ENCODE data around the gene MAPK8IP3.
"Not testable (repeated sequence)": the region's sequence is repeated elsewhere in the genome, so short reads cannot be mapped to it uniquely, and the experiment has no call there.

MAPK8IP3 gene

DNA sequence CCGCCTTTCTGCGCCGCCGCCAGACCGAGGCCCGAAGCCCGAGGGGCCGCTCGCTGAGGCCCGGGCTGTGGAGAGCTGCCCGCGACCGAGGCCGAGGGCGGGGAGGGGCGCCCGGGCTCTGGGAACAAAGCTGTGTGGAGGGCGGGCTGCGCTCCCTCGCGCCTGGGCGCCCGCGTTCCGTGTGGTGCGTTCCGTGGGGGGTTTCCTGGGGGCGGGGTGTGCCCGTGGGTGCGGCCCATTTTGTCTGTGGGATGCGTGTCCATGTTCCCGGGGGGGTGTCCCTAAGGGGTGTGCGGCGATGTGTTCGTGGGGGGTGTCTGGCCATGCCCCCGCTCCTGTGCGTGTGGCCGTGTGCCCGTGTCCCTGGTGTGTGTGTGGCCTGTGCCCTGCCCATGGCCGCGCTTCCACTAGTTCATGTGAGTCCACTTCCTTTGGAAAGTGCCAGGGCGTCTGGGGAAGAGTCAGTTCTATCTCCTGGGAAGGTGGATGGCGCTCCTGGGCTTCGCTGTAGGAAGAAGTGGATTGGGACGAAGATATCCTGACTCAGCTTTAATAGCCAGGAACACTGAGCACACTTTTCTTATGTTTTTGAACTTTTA, 27.4 kb upstream of the MAPK8IP3 start:
- in situ Hi-C loops (cut with MboI; ENCODE audit: low sequenced_read_pairs) = no loop called here

DNA sequence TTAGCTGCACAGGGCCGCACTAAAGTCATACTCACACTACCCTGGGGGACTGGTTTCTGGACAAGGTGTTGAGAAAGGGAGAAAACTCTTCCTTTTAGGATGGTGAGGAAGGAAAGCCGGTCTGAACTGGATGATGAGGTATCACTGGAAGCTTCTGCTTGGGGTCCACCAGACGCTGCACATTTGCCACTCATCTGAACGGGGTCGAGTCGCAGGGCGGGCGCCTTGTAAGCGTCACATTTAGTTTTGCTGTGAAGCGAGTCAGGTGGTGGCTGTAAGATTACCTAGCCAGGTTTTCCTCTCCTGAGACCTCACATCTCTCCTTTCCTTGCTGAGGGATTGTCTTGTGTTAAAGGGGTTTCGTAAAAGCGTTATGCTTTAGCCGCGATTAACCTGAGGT, 25.6 kb upstream of the MAPK8IP3 start:
- in situ Hi-C loops (cut with MboI; ENCODE audit: low sequenced_read_pairs) = no loop called here

DNA sequence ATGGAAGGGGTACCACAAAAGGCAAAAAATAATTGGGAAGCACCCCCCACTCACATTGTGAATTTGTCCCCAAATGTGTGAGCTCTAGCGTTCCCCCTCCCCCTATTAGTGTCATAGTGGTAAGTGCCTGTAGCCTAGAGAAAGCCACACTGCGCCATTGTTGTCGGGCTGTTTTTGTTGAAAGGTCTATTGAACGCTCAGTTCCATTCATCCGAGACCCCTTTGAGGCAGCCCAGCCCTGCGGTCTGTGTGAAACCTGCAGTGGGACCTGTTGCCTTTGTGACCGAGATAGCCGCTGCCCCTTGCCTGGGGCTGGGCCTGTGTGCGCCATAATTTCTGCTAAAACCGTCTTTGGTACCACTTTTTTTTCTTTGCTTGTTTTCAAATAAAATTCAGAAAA, 25.0 kb upstream of the MAPK8IP3 start:
- in situ Hi-C loops (cut with MboI; ENCODE audit: low sequenced_read_pairs) = no loop called here

DNA sequence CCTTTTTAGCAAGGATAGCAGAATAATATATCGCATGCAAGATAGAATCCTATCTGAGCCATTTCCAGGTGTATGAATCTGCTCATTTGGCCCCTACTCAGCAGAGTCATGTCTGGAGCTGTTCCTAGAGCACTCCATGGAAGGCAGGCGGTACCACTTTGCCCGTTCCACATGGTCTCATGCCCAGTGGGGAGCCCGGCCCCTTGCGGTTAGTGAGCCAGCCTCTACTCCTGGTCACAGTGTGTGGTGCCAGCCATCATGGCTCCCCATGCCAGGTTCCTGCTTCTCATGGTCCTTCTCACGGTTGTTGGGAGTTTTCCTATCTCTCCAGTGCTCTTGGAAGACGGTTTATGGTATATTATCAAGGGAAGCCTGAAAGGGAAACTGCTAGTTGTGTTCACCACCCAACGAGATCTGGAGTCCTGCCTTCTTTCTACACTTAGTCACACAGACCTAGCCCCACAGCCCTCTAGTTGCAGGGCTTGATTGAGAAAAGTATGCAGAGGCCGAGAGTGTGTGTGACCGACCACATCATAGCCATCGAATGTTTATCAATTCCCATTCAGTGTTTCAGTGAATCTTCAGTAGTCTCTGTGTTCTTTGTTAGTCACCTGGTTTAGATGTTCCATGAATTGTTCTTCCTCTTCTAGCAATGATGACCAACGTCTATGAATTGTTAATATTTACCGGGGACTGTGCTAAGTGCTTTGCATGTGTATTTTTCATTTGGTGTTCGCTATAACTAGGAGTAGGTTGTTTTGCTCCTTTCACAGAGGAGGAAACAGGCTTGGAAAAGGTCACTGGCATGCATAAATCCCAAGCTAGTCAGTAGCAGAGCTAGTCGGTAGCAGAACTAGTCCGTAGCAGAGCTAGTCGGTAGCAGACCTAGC, 18.3 kb upstream of the MAPK8IP3 start:
- in situ Hi-C loops (cut with MboI; ENCODE audit: low sequenced_read_pairs) = no loop called here

DNA sequence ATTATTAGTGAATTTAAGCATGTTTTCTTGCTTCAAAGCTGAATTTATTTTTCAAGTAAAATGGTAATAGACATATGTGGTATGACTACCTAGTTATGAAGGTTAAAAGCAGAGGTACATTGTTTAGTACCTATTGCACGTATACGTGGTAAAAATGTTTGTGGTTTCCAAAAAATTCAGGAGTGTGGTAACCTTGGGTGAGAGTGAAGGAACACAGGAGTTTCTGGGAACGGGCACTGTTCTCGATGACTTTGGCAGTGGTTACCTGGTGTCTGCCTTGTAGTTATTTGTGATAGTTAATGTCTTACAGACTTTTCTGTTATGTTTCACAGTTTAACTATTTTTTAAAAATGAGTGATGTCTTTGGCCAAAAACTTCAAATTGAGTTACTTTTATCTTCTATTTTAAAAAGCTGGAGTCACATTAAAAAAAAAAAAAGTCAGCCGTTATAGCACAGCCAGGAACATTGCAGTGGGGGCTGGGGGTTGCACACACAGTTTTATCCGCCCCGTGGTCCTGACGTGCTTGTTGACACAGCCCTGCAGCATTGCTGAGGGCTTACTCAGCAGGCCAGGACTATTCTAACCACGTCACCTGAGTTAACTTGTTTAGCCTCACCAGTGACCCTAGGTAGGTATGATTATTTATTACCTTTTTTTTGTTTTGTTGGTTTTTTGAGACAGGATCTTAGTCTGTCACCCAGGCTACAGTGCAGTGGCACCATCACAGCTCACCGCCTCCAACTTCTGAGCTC, 17.0 kb upstream of the MAPK8IP3 start:
- in situ Hi-C loops (cut with MboI; ENCODE audit: low sequenced_read_pairs) = no loop called here

DNA sequence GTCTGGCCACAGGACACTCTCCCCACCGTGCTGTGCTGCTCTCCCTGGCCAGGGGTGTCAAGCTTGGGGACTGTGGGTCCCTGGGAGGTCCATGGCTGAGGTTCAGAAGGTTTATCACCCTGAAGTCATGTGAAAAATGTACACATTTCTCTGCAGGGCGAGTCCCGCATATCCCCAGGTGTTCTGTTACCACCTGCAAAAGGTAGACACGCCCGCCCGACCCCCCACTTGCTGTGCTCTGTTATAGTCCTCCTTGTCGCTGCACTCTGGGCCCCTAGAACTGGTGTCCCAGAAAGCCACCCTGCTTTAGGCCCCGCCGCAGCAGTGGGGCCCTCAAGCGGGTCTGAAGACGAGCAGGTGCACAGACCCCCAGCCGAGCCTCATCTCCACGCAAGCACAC, 16.1 kb upstream of the MAPK8IP3 start:
- in situ Hi-C loops (cut with MboI; ENCODE audit: low sequenced_read_pairs) = no loop called here

DNA sequence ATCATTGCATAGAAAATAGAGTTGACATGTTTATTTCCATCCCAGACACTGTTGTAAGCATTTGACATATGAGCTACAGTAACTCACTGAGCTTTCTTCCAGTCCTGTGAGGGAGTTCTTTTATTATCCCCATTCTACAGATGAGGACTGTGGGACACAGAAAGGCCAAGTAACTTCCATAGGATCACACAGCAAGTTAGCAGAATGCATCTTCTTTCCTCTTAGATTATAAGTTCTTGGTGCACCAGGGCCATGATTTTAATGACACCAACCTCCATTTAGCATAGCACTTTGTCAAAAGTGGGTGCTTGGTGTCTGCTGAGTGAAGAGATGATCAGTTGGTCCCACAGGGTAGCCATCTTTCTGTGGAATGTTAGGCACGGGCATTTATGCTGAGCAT, 15.2 kb upstream of the MAPK8IP3 start:
- in situ Hi-C loops (cut with MboI; ENCODE audit: low sequenced_read_pairs) = no loop called here

DNA sequence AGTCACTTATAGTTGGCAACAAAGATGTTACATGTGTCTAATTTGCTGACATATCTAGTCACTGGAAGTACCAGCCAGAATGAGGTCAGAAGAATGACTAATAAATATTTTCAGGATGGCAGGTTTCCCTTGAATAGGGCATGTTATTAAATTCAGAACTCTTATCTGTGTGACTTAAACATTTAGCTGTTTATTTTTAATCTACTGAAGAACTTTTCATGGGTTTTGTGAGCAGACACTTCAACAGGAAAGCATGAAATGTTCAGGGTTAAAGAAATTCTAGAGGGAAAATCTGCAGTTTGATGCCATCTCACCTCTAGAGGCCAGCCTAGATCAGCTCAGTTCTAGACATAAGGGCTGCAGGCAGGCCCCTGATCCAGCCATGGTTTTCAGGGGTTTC, 14.7 kb upstream of the MAPK8IP3 start:
- in situ Hi-C loops (cut with MboI; ENCODE audit: low sequenced_read_pairs) = no loop called here

DNA sequence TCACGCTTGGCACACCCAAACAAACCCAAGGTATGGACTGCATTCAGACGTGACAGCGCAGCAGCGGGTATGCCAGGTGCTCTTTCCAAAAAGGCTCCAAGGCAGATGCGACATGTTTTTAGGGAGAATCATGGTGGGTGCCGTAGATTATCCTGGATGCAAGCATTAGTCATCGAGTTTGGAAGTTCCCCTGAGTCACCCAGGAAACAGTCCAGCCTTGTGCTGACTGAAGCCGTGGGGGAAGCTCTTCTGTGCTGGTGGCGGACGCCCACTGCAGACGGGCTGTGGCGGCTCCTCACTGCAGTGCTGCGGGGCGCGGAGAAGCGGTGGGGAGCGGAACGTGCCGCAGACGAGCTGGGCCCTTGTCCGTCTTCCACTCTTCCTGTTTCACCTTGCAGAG, 14.0 kb upstream of the MAPK8IP3 start:
- in situ Hi-C loops (cut with MboI; ENCODE audit: low sequenced_read_pairs) = no loop called here

DNA sequence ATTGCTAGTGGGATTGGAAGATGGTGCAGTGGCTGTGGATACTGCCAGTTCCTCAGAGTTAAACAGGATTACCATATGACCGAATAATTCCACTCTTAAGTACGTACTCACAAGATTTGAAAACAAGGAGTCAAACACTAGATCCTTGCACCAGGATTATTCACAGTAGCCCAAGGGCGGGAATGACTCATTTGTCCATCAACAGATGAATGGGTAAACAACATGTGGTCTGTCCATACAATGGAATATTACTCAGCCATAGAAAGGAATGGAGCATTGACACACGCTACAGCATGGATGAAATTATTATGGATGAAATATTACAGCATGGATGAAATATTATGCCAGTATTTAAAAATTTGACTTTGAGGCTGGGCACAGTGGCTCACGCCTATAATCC, 9.1 kb upstream of the MAPK8IP3 start:
- in situ Hi-C loops (cut with MboI; ENCODE audit: low sequenced_read_pairs) = no loop called here

DNA sequence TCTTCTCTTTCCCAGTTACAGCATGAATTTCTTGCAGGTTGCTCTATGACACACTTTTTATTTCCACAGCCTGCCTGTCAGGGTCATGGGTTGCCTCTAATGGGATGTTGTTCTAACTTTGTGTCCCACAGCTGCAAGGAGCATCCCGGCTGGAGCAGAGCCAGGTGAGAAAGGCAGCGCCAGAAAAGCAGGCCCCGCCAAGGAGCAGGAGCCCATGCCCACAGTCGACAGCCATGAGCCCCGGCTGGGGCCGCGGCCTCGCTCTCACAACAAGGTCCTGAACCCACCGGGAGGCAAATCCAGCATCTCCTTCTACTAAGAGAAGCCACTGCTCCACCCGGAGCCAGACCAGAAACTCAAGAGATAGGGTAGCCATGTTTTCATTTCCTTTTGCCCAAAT, 7.3 kb upstream of the MAPK8IP3 start:
- in situ Hi-C loops (cut with MboI; ENCODE audit: low sequenced_read_pairs) = no loop called here

DNA sequence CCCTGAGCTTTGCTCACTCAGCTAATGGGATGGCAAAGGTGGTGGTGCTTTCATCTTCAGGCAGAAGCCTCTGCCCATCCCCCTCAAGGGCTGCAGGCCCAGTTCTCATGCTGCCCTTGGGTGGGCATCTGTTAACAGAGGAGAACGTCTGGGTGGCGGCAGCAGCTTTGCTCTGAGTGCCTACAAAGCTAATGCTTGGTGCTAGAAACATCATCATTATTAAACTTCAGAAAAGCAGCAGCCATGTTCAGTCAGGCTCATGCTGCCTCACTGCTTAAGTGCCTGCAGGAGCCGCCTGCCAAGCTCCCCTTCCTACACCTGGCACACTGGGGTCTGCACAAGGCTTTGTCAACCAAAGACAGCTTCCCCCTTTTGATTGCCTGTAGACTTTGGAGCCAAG, 5.7 kb upstream of the MAPK8IP3 start:
- in situ Hi-C loops (cut with MboI; ENCODE audit: low sequenced_read_pairs) = no loop called here

DNA sequence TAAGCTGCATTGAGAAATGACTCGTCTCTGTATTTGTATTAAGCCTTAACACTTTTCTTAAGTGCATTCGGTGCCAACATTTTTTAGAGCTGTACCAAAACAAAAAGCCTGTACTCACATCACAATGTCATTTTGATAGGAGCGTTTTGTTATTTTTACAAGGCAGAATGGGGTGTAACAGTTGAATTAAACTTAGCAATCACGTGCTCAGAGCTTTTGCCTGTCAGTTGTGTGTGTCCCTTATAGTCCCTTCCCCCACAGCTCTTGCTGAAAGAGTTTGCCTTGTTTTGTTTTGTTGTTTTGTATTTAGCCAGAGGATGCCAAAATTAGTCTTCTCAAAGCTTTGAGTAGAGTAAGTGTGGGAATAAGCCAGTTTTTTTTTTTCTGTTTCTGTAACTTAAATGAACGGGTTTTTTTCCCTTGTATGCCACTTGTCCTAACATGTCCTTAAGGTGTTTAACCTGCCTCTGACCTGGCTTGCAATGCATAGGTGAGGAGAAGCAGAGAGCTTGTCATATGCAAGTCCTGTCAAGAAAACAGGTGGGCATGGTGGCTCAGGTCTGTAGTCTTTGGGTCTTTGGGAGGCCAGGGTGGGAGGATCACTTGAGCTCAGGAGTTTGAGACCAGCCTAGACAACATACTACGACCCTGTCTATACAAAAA, 4.6 kb upstream of the MAPK8IP3 start:
- in situ Hi-C loops (cut with MboI; ENCODE audit: low sequenced_read_pairs) = no loop called here

DNA sequence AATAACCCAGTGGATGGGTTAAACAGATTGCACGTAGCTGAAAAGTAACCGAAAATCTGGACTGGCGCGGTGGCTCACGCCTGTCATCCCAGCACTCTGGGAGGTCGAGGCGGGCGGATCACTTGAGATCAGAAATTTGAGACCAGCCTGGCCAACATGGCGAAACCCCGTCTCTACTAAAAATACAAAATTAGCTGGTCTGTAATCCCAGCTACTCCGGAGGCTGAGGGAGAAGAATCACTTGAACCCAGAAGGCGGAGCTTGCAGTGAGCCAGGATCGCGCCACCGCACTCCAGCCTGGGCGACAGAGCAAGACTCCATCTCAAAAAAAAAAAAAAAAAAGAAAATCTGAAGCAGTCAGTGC, 689 bp upstream of the MAPK8IP3 start:
- in situ Hi-C loops (cut with MboI; ENCODE audit: low sequenced_read_pairs) = not testable (repeated sequence)

DNA sequence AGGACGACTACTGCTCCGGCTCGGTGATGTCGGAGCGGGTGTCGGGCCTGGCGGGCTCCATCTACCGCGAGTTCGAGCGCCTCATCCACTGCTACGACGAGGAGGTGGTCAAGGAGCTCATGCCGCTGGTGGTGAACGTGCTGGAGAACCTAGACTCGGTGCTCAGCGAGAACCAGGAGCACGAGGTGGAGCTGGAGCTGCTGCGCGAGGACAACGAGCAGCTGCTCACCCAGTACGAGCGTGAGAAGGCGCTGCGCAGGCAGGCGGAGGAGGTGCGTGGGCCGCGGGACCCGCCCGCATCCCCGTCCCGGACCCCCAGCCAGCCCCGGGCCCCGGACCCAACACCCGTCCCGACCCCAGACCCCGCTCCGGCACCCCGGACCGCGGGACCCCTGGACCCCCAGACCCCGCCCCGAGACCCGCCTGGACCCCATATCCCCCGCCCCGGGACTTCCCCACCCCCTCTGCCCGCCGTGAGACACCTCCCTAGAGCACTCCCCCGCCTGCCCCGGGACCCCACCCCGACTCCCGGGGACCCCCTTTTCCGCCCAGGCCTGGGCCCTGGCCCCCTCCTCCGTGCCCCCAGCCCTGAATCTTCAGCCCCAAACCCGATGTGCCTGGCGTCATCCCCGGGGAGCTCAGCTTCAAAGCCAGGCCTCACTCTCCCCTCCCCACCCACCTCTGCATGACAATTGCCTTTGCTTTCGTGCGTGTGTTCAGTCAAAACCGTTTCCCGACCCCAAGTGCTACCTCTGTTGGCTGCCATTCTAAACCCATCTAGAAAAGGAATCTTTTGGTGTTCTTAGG, 594 bp downstream of the MAPK8IP3 start:
- in situ Hi-C loops (cut with MboI; ENCODE audit: low sequenced_read_pairs) = no loop called here

DNA sequence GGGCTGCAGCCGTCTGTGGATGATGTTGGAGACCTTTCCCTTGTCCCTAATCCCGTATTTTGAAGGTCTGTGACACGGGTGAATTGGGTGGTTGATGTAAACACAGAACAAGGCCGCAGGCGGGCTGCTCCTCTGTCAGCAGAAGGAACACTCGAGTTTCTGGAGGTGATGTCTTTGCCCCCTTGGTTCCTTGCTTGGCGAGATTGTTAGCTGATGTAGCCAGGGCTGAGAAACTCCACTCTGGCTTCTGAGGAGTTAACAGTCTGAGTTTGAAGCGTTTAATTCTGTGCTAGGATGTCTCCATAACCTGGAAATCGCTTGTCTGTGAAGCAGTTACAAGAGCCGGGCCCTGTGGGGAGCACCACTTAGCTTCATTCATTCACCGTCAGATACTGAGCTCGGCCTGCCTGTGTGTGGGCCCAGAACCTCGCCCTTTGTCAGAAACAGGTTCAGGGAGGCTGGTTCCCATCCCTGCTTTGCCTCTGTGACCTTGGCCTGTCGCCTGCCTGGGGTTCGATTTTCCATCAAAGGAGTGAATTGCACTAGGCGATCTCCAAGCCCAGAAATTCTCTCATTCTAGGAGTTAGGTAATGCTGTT, 1.3 kb downstream of the MAPK8IP3 start:
- in situ Hi-C loops (cut with MboI; ENCODE audit: low sequenced_read_pairs) = no loop called here

DNA sequence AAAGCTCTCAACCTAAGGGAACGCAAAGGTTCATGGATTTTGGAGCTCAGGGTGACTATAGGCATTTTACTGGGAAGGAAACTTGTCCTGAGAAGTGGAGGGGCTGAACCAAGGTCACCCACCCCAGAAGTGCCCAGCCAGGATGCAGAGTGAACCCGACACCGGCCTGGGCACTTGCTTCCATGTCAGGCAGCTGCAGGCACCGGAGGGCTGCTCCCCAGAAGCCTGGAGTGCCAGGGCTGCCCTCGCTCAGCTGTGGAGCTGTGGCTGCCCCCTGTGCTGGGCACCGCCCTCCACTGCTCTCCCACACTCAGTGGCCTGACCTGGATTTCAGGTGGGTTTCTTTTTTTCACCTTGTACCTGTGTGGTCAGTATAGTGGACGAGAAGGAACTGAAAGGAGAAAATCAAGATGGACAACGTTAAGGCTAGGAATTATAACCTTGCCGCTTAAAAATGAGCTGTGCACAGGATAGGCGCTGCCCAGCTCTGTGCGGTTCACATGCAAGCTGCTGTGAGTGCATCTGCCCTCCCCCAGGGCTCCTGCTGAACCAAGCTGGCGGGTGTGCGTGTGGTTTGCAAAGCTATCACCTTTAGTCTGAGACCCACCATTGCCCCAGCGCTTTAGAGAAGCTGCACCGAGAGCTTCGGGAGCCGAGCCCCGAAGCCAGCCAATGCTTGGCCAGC, 2.2 kb downstream of the MAPK8IP3 start:
- in situ Hi-C loops (cut with MboI; ENCODE audit: low sequenced_read_pairs) = no loop called here

DNA sequence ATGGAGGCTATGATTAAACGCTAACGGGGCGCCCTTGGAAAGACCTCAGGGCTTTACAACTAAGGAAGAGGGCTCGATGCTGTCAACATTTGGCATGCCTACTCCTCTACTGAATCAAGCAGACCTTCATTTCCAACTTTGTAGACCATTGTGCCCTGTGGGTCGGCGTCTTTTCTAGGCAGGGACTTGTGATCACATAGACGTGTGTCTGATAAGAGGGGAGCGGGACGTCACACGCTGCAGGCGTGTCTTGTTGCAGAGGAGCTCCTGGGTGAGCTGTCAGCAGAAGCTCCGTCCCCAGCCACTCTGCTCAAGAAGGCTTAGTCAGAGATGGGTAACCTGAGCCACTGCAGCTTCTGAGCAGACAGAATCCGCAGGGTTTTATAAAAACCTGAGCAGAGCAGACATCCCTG, 2.8 kb downstream of the MAPK8IP3 start:
- in situ Hi-C loops (cut with MboI; ENCODE audit: low sequenced_read_pairs) = no loop called here

DNA sequence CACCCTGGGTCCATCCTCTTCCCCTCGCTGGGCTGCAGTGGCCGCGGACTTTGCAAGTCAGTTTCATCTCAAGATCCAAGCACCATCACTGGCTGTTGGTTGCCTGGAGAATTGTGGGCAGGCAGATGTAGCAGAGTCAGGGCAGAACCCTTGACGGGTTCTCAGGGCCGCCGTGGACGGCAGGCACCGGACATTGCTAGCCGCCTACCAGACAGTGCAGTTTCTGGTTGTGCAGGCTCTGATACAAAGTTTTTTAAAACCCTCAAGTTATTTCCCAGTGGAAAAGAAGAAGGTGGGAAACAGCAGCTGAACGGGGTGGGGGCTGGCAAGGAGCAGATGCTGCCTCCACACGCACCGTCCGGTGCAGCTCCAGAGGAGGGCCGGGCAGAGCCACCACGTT, 3.4 kb downstream of the MAPK8IP3 start:
- in situ Hi-C loops (cut with MboI; ENCODE audit: low sequenced_read_pairs) = no loop called here
